HepG2 (cell line): ENCODE results near the gene IQGAP2. TPM values are rescaled to one million over a fixed set of nuclear protein-coding genes. Genes with fewer than 3 reads are reported as not detected.

ENCODE experiments used
- ATAC-seq: fragments of 200-7000 bp; cut with Tn5 transposase; 3 replicates; pipeline ENCODE4 v1.9.1; 2020; ENCODE audit warnings: mild to moderate bottlenecking, moderate library complexity
- BruUV-seq: library from RNA; stranded (reverse); fragments of 400-500 nt; replicated peaks from 2 replicates; lab custom pipeline; 2021; lab: Mats Ljungman, UMichigan
- CTCF ChIA-PET: fragments of 300-600 bp; formaldehyde crosslinking; extraction: SDS; loops from one replicate; lab custom pipeline; 2021; ENCODE audit warnings: low total read pairs, inconsistent platforms, low intra/inter-chr PET ratio; lab: Yijun Ruan, JAX
- POLR2A ChIA-PET: fragments of 350-600 bp; sonication (Branson Sonifier 250); formaldehyde crosslinking; loops from one replicate; lab custom pipeline; 2020; ENCODE audit warnings: antibody characterized with exemption, inconsistent platforms; lab: Yijun Ruan, JAX
- DNase-seq: peaks from one replicate; pipeline ENCODE4 v3.0.0-alpha.2; 2015; ENCODE audit warnings: low spot score
- FAIRE-seq: peaks from 3 replicates; lab custom pipeline; 2011; peaks lifted over from hg19 to GRCh38; lab: Jason Lieb, UNC
- H2AFZ ChIP-seq: one replicate; pipeline ENCODE4 v1.6.1; 2011; ENCODE audit warnings: low read length, inconsistent platforms
- H3K27ac ChIP-seq: fragments of 300-600 bp; 3 replicates; pipeline ENCODE4 v1.8.0; 2011; ENCODE audit warnings: mixed run types, mild to moderate bottlenecking, mixed read lengths, low read length, inconsistent platforms; ENCODE audit not compliant: insufficient read depth; ENCODE audit errors: extremely low read length
- H3K27me3 ChIP-seq, 2 experiments: fragments of 200-600 bp in 1 of 2; 2 replicates in 1 of 2; 3 replicates in 1 of 2; pipeline versions ENCODE4 v1.6.0 to v1.8.0; 2011; ENCODE audit warnings: low read length in 2 of 2, mild to moderate bottlenecking in 2 of 2, moderate library complexity in 2 of 2, inconsistent platforms in 1 of 2; ENCODE audit not compliant: insufficient read depth in 2 of 2, control insufficient read depth in 1 of 2
- H3K36me3 ChIP-seq, 2 experiments: fragments of 200-600 bp in 1 of 2; replicated peaks in 1 of 2; 2 replicates in 1 of 2; 3 replicates in 1 of 2; pipeline versions ENCODE4 v1.5.1 to v1.8.0; 2011; ENCODE audit warnings: low read length in 2 of 2, inconsistent platforms in 1 of 2; ENCODE audit not compliant: insufficient read depth in 2 of 2, control insufficient read depth in 1 of 2
- H3K4me1 ChIP-seq: 2 replicates; pipeline ENCODE4 v1.5.1; 2012; ENCODE audit warnings: low read length, inconsistent platforms; ENCODE audit not compliant: insufficient read depth
- H3K4me2 ChIP-seq: 2 replicates; pipeline ENCODE4 v1.6.0; 2011; ENCODE audit warnings: low read depth, low read length, inconsistent platforms
- H3K4me3 ChIP-seq, 3 experiments: fragments of 200-600 bp in 1 of 3; sonication (generic), shearing (Covaris generic) in 1 of 3; replicated peaks in 1 of 3; 2 replicates each; pipeline ENCODE4 v1.5.1; 2011 to 2016; ENCODE audit warnings: low read length in 3 of 3, inconsistent platforms in 2 of 3, low read depth in 2 of 3, mild to moderate bottlenecking in 2 of 3, control low read depth in 1 of 3, mixed read lengths in 1 of 3; ENCODE audit not compliant: insufficient read depth in 1 of 3
- H3K79me2 ChIP-seq: one replicate; pipeline ENCODE4 v1.6.1; 2011; ENCODE audit warnings: low read length, inconsistent platforms; ENCODE audit not compliant: insufficient read depth
- H3K9ac ChIP-seq: 2 replicates; pipeline ENCODE4 v1.6.0; 2011; ENCODE audit warnings: mild to moderate bottlenecking, low read depth, low read length, inconsistent platforms; ENCODE audit not compliant: insufficient read depth
- H3K9me3 ChIP-seq: 2 replicates; pipeline ENCODE4 v1.5.1; 2012; ENCODE audit warnings: mild to moderate bottlenecking, low read length
- H4K20me1 ChIP-seq: 2 replicates; pipeline ENCODE4 v1.6.0; 2011; ENCODE audit warnings: inconsistent platforms, mild to moderate bottlenecking, low read length, moderate library complexity; ENCODE audit not compliant: insufficient read depth
- AGO2 ChIP-seq: fragments of 200-400 bp; formaldehyde crosslinking; optimal IDR thresholded peaks from 2 replicates; pipeline ENCODE3; 2017; ENCODE audit warnings: mild to moderate bottlenecking, low read depth, low read length, moderate library complexity
- ATM ChIP-seq: fragments of 450-650 bp; IDR thresholded peaks from 2 replicates; pipeline ENCODE4 v1.7.1; 2017; ENCODE audit warnings: mild to moderate bottlenecking, borderline replicate concordance
- ESRRA ChIP-seq: sonication (generic); formaldehyde crosslinking; IDR thresholded peaks from 2 replicates; pipeline ENCODE4 v1.5.1; 2020; ENCODE audit warnings: mild to moderate bottlenecking, low read depth, missing genetic modification reagents
- KAT7 ChIP-seq: IDR thresholded peaks from 2 replicates; pipeline ENCODE4 v1.6.1; 2018; ENCODE audit warnings: borderline replicate concordance, missing compliant biosample characterization
- NFE2L2 ChIP-seq: fragments of 150-350 bp; IDR thresholded peaks from 2 replicates; pipeline ENCODE4 v1.6.1; 2014; ENCODE audit warnings: low read length
- NFYB ChIP-seq: sonication (generic); formaldehyde crosslinking; IDR thresholded peaks from 2 replicates; pipeline ENCODE4 v1.4.0; 2020; ENCODE audit warnings: missing genetic modification reagents
- TCF7 ChIP-seq: sonication (generic); IDR thresholded peaks from 2 replicates; pipeline ENCODE4 v1.6.1; 2016; ENCODE audit warnings: antibody characterized with exemption, low read depth
- ZMYM4 ChIP-seq: sonication (generic); formaldehyde crosslinking; IDR thresholded peaks from 2 replicates; pipeline ENCODE4 v1.8.1; 2023; ENCODE audit warnings: mild to moderate bottlenecking, missing genetic modification reagents
- ZNF460 ChIP-seq: sonication (generic); formaldehyde crosslinking; IDR thresholded peaks from 2 replicates; pipeline ENCODE4 v1.5.1; 2020; ENCODE audit warnings: missing genetic modification reagents, mild to moderate bottlenecking, borderline replicate concordance
- ZNF776 ChIP-seq: sonication (generic); formaldehyde crosslinking; IDR thresholded peaks from 2 replicates; pipeline ENCODE4 v1.4.0; 2020; ENCODE audit warnings: mild to moderate bottlenecking, missing genetic modification reagents
- WGBS: methylation state at CpG from one replicate; pipeline ENCODE4 v1.1.6; 2017; ENCODE audit warnings: low lambda C conversion rate; 5-methylcytosine and 5-hydroxymethylcytosine counted together
- in situ Hi-C: cut with HindIII; loops from 2 replicates; pipeline ENCODE4 v1.10.0; 2017; ENCODE audit warnings: low pct_unique_long_range_greater_than_20kb; ENCODE audit not compliant: extremely low pct_ligation_motif_present
- intact Hi-C: fragments of 100-400 bp; cut with micrococcal nuclease; formaldehyde crosslinking; loops from one replicate; pipeline ENCODE4 v1.10.0; 2022; ENCODE audit not compliant: unreplicated experiment
- polyA plus RNA-seq, 8 experiments: library from polyadenylated mRNA; depleted of rRNA in 3 of 8; stranded (reverse) in 7 of 8; unstranded in 1 of 8; fragments of >200 nt; fragmentation: Illumina TruSeq in 4 of 8; extraction: Trizol in 4 of 8; gene quantifications; 2 replicates each; pipeline versions ENCODE4 v1.2.1 to v1.2.3, GENCODE V29; 2011 to 2016; ENCODE audit warnings: low read depth in 4 of 8, missing spikeins in 1 of 8, mixed read lengths in 1 of 8; ENCODE audit not compliant: insufficient read depth in 1 of 8
- total RNA-seq, 5 experiments: library from RNA; depleted of rRNA; stranded (reverse); fragments of >200 nt; fragmentation: Illumina TruSeq; extraction: Trizol; gene quantifications; 2 replicates each; pipeline ENCODE4 v1.2.3, GENCODE V29; 2016; ENCODE audit warnings: low read depth in 1 of 5
- TF ChIP-seq, protein P1 (sequence below): sonication (generic); formaldehyde crosslinking; IDR thresholded peaks from 2 replicates; pipeline ENCODE4 v1.4.0; 2020; ENCODE audit warnings: low read depth, mild to moderate bottlenecking, missing genetic modification reagents
- TF ChIP-seq, protein P2 (sequence below): sonication (generic); formaldehyde crosslinking; IDR thresholded peaks from 2 replicates; pipeline ENCODE4 v1.5.0; 2020; ENCODE audit warnings: mild to moderate bottlenecking, missing genetic modification reagents, borderline replicate concordance
- TF ChIP-seq, protein P3 (sequence below): IDR thresholded peaks from 2 replicates; pipeline ENCODE4 v1.6.1; 2016; ENCODE audit warnings: low read depth
- TF ChIP-seq, protein P4 (sequence below): sonication (generic); formaldehyde crosslinking; IDR thresholded peaks from 2 replicates; pipeline ENCODE4 v1.4.0; 2020; ENCODE audit warnings: missing genetic modification reagents, low read depth, mild to moderate bottlenecking, borderline replicate concordance

Gene IQGAP2
- total and polyA plus RNA-seq, 2 of the 13 experiments (the other 11 are each of a cell fraction or from before 2014, with no cell fraction given), result 35.2 to 83.3 TPM

DNA sequence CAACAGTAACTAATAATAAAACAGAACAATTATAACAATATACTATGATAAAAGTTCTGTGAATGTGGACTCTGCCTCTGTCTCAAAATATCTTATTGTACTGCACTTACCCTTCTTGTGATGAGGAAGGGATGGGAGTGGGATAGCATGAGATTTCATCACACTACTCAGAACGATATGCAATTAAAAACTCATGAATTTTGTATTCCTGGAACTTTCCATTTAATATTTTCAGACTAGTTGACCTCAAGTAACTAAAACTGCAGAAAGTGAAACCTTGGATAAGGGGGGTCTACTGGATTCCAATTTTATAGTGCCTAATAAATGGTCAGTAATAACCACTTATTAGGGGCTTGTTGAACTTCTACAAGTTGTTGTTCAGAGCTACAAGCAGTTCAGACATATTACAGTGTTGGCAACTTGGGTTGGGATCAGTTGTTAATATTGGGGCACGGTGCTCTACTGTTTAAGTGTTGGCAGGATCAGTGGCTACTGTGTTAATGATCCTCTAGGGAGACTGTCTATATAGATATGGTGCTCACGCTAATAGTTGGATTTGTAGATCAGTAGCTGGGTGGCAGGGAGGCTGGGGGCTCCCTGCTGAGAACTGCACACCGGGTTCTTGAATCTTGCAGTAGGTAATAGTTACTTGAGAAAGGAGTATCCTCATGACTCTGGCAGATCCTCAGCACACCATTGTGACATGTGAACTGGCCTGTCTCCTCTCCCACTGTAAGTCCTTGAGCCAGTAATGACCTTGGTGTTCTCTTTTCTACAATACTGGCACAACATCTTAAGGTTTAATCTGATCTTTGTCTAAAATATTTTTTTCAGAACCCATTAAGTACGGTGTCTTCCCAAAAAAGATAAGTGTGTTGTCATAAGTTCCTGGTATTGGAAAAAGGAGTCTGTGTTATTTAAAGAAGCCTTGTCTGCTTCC, 158.1 kb downstream of the IQGAP2 start (continued):
- TF ChIP-seq, protein P1, sequence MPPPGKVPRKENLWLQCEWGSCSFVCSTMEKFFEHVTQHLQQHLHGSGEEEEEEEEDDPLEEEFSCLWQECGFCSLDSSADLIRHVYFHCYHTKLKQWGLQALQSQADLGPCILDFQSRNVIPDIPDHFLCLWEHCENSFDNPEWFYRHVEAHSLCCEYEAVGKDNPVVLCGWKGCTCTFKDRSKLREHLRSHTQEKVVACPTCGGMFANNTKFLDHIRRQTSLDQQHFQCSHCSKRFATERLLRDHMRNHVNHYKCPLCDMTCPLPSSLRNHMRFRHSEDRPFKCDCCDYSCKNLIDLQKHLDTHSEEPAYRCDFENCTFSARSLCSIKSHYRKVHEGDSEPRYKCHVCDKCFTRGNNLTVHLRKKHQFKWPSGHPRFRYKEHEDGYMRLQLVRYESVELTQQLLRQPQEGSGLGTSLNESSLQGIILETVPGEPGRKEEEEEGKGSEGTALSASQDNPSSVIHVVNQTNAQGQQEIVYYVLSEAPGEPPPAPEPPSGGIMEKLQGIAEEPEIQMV (CRISPR knock-in tag), result no peak
- TF ChIP-seq, all 625 proteins: peak for 0

DNA sequence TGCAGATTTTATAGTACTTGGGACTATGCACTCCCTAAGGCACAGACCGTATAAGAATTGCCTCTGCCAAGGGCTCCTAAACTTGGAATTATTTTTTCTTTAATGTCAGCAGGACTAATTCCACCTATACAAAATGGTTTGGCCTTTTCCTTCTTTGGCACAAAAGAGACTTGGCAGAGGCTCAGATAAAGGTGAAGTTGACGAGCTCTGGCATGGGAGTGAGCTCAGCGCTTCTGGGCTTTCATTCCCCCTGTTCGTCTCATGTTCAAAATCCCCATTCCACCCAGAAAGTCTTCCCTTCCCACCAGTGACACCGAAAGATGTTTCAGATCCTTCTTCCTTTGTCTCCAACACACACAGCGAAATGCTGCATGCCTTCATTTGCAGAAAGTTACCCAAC, 158.9 kb downstream of the IQGAP2 start:
- peaks cover 9 to 26% of the 10 kb centered on the region in 2 experiments for H3K36me3 ChIP-seq
- no peak for ATAC-seq
- in situ Hi-C loops (no loop called here), intact Hi-C loops (no loop called here)
- DNase-seq, result no peak
- CTCF ChIA-PET, result no interaction called here
- H2AFZ ChIP-seq, result no peak overlapping the region
- H4K20me1 ChIP-seq, result no peaks in the 10 kb centered on the region
- H3K4me1 ChIP-seq, result no peaks in the 10 kb centered on the region
- H3K4me2 ChIP-seq, result no peak overlapping the region
- no peaks in the 10 kb centered on the region for H3K79me2 ChIP-seq
- no peak for FAIRE-seq
- no peaks in the 10 kb centered on the region for H3K27me3 ChIP-seq
- no peak overlapping the region for H3K9ac ChIP-seq
- H3K4me3 ChIP-seq, result no peak overlapping the region
- WGBS, result 100% methylated on average over 6 of the region's 6 CpGs
- H3K27ac ChIP-seq, result no peak overlapping the region
- no peaks in the 10 kb centered on the region for H3K9me3 ChIP-seq
- POLR2A ChIA-PET, result no interaction called here
- BruUV-seq, result no TSS peak
- TF ChIP-seq ATM (no peak), NFYB (no peak), ESRRA (no peak), ZNF776 (CRISPR knock-in tag) (no peak), AGO2 (no peak), ZNF460 (CRISPR knock-in tag) (no peak), NFE2L2 (no peak), ZMYM4 (CRISPR knock-in tag) (no peak), TCF7 (no peak), KAT7 (CRISPR knock-in tag) (no peak)
- TF ChIP-seq, protein P2, sequence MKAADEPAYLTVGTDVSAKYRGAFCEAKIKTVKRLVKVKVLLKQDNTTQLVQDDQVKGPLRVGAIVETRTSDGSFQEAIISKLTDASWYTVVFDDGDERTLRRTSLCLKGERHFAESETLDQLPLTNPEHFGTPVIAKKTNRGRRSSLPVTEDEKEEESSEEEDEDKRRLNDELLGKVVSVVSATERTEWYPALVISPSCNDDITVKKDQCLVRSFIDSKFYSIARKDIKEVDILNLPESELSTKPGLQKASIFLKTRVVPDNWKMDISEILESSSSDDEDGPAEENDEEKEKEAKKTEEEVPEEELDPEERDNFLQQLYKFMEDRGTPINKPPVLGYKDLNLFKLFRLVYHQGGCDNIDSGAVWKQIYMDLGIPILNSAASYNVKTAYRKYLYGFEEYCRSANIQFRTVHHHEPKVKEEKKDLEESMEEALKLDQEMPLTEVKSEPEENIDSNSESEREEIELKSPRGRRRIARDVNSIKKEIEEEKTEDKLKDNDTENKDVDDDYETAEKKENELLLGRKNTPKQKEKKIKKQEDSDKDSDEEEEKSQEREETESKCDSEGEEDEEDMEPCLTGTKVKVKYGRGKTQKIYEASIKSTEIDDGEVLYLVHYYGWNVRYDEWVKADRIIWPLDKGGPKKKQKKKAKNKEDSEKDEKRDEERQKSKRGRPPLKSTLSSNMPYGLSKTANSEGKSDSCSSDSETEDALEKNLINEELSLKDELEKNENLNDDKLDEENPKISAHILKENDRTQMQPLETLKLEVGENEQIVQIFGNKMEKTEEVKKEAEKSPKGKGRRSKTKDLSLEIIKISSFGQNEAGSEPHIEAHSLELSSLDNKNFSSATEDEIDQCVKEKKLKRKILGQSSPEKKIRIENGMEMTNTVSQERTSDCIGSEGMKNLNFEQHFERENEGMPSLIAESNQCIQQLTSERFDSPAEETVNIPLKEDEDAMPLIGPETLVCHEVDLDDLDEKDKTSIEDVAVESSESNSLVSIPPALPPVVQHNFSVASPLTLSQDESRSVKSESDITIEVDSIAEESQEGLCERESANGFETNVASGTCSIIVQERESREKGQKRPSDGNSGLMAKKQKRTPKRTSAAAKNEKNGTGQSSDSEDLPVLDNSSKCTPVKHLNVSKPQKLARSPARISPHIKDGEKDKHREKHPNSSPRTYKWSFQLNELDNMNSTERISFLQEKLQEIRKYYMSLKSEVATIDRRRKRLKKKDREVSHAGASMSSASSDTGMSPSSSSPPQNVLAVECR, result no peak
- TF ChIP-seq, protein P3, sequence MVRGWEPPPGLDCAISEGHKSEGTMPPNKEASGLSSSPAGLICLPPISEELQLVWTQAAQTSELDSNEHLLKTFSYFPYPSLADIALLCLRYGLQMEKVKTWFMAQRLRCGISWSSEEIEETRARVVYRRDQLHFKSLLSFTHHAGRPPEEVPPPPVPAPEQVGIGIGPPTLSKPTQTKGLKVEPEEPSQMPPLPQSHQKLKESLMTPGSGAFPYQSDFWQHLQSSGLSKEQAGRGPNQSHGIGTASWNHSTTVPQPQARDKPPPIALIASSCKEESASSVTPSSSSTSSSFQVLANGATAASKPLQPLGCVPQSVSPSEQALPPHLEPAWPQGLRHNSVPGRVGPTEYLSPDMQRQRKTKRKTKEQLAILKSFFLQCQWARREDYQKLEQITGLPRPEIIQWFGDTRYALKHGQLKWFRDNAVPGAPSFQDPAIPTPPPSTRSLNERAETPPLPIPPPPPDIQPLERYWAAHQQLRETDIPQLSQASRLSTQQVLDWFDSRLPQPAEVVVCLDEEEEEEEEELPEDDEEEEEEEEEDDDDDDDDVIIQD (CRISPR knock-in tag), result no peak
- TF ChIP-seq, protein P4, sequence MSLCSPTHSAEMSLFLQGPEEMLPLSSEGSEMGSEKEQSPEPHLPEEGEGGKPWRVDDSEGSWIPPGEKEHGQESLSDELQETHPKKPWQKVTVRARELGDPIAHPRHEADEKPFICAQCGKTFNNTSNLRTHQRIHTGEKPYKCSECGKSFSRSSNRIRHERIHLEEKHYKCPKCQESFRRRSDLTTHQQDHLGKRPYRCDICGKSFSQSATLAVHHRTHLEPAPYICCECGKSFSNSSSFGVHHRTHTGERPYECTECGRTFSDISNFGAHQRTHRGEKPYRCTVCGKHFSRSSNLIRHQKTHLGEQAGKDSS, result no peak
